ENCODE measurements around the gene OS9.
"Not testable (repeated sequence)": the region's sequence is repeated elsewhere in the genome, so short reads cannot be mapped to it uniquely, and the experiment has no call there.

OS9 gene

DNA sequence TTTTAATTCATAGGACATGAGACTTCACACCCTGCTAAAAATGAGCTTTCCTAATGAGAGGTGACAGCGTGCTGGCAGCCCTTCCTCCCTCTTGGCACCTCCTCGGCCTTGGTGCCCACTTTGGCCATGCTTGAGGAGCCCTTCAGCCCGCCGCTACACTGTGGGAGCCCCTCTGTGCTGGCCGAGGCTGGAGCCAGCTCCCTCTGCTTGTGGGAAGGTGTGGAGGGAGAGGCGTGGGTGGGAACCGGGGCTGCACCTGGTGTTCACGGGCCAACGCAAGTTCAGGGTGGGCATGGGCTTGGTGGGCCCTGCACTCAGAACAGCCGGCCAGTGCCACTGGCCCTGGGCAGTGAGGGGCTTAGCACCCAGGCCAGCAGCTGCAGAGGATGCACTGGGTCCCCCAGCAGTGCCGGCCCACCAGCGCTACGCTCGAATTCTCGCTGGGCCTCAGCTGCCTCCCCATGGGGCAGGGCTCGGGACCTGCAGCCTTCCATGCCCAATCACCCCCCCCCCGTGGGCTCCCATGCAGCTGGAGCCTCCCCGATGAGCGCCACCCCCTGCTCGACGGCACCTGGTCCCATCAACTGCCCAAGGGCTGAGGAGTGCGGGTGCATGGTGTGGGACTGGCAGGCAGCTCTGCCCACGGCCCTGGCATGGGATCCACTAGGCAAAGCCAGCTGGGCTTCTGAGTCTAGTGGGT lies 38.2 kb upstream of the OS9 start:
- H3K27ac ChIP-seq (ENCODE audit: extremely low read depth, low read depth, low read length), result no peak overlapping the region
- no peak overlapping the region for H3K4me3 ChIP-seq (ENCODE audit: low read depth, low read length)
- no peaks in the 10 kb centered on the region for H3K4me1 ChIP-seq (ENCODE audit: control insufficient read depth, insufficient read depth, low read length)
- ChIA-PET POLR2A (interaction anchor here (0.7 kb wide), 1 partner anchor 52 kb away, joined by 4 read pairs; no protein-coding TSS in a partner anchor), CTCF (interaction anchor here (0.6 to 1.0 kb wide), 2 partner anchors 56 to 1114 kb away, joined by 3 to 4 read pairs; no protein-coding TSS in a partner anchor)
- no peaks in the 10 kb centered on the region for H3K9me3 ChIP-seq (ENCODE audit: control insufficient read depth, insufficient read depth, low read depth, low read length)
- no peaks in the 10 kb centered on the region for H3K36me3 ChIP-seq (ENCODE audit: control insufficient read depth in 2 of 2, insufficient read depth in 1 of 2, low read length in 2 of 2)
- TF ChIP-seq, protein P1, sequence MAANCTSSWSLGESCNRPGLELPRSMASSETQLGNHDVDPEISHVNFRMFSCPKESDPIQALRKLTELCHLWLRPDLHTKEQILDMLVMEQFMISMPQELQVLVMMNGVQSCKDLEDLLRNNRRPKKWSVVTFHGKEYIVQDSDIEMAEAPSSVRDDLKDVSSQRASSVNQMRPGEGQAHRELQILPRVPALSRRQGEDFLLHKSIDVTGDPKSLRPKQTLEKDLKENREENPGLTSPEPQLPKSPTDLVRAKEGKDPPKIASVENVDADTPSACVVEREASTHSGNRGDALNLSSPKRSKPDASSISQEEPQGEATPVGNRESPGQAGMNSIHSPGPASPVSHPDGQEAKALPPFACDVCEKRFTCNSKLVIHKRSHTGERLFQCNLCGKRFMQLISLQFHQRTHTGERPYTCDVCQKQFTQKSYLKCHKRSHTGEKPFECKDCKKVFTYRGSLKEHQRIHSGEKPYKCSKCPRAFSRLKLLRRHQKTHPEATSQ (tag by site-specific recombination; IDR thresholded peaks at IDR 0.05), result no peak
- TF ChIP-seq ZNF596 (tag by site-specific recombination; IDR thresholded peaks at IDR 0.05), result no peak
- TF ChIP-seq, protein P2, sequence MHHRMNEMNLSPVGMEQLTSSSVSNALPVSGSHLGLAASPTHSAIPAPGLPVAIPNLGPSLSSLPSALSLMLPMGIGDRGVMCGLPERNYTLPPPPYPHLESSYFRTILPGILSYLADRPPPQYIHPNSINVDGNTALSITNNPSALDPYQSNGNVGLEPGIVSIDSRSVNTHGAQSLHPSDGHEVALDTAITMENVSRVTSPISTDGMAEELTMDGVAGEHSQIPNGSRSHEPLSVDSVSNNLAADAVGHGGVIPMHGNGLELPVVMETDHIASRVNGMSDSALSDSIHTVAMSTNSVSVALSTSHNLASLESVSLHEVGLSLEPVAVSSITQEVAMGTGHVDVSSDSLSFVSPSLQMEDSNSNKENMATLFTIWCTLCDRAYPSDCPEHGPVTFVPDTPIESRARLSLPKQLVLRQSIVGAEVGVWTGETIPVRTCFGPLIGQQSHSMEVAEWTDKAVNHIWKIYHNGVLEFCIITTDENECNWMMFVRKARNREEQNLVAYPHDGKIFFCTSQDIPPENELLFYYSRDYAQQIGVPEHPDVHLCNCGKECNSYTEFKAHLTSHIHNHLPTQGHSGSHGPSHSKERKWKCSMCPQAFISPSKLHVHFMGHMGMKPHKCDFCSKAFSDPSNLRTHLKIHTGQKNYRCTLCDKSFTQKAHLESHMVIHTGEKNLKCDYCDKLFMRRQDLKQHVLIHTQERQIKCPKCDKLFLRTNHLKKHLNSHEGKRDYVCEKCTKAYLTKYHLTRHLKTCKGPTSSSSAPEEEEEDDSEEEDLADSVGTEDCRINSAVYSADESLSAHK (tag by site-specific recombination; IDR thresholded peaks at IDR 0.05), result no peak

DNA sequence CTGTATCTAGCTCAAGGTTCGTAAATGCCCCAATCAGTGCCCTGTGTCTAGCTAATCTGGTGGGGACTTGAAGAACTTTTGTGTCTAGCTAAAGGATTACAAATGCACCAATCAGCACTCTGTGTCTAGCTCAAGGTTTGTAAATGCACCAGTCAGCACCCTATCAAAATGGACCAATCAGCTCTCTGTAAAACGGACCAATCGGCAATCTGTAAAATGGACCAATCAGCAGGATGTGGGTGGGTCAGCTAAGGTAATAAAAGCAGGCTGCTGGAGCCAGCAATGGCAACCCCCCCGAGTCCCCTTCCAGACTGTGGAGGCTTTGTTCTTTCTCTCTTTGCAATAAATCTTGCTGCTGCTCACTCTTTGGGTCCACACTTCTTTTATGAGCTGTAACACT lies 37.5 kb upstream of the OS9 start:
- POLR2A ChIA-PET; H3K9me3 ChIP-seq (ENCODE audit: control insufficient read depth, insufficient read depth, low read depth, low read length): not testable (repeated sequence)
- CTCF ChIA-PET, result interaction anchor here (0.6 to 1.2 kb wide), 3 partner anchors 37 to 1114 kb away, joined by 3 to 4 read pairs (median 4); no protein-coding TSS in a partner anchor

DNA sequence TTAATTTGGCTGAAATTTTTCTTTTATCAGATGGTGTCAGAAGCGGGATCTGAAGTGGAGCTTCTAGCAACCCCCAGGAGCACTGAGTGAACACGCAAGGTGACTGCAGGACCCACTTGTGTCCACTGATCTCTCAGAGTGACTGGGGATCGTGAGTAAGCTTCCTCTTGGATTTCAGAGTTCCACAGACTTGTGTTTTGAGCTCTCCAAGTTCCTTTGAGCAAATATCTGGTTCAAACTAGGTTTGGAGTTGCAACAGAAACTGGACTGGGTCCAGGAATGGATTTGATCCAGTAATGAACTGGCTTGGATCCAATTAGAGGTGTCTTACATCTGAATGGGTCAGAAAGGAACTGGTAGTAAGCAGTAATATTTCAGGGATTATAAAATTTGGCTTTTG lies 36.2 kb upstream of the OS9 start:
- CTCF ChIA-PET, result interaction anchor here (1.0 to 1.2 kb wide), 2 partner anchors 16 to 35 kb away, joined by 3 to 4 read pairs; no protein-coding TSS in a partner anchor
- no peak overlapping the region for H3K27ac ChIP-seq (ENCODE audit: extremely low read depth, low read depth, low read length)
- H3K4me1 ChIP-seq (ENCODE audit: control insufficient read depth, insufficient read depth, low read length), result no peaks in the 10 kb centered on the region
- no peaks in the 10 kb centered on the region for H3K36me3 ChIP-seq (ENCODE audit: control insufficient read depth in 2 of 2, insufficient read depth in 1 of 2, low read length in 2 of 2)
- no peaks in the 10 kb centered on the region for H3K9me3 ChIP-seq (ENCODE audit: control insufficient read depth, insufficient read depth, low read depth, low read length)
- POLR2A ChIA-PET, result interaction anchor here (1.3 kb wide), 1 partner anchor 20 kb away, joined by 3 read pairs; no protein-coding TSS in a partner anchor
- no peak overlapping the region for H3K4me3 ChIP-seq (ENCODE audit: low read depth, low read length)
- TF ChIP-seq ZNF366 (tag by site-specific recombination; conservative IDR thresholded peaks at IDR 0.05), result no peak
- no peak for TF ChIP-seq ZNF473 (tag by site-specific recombination; IDR thresholded peaks at IDR 0.05)
- TF ChIP-seq, protein P3, sequence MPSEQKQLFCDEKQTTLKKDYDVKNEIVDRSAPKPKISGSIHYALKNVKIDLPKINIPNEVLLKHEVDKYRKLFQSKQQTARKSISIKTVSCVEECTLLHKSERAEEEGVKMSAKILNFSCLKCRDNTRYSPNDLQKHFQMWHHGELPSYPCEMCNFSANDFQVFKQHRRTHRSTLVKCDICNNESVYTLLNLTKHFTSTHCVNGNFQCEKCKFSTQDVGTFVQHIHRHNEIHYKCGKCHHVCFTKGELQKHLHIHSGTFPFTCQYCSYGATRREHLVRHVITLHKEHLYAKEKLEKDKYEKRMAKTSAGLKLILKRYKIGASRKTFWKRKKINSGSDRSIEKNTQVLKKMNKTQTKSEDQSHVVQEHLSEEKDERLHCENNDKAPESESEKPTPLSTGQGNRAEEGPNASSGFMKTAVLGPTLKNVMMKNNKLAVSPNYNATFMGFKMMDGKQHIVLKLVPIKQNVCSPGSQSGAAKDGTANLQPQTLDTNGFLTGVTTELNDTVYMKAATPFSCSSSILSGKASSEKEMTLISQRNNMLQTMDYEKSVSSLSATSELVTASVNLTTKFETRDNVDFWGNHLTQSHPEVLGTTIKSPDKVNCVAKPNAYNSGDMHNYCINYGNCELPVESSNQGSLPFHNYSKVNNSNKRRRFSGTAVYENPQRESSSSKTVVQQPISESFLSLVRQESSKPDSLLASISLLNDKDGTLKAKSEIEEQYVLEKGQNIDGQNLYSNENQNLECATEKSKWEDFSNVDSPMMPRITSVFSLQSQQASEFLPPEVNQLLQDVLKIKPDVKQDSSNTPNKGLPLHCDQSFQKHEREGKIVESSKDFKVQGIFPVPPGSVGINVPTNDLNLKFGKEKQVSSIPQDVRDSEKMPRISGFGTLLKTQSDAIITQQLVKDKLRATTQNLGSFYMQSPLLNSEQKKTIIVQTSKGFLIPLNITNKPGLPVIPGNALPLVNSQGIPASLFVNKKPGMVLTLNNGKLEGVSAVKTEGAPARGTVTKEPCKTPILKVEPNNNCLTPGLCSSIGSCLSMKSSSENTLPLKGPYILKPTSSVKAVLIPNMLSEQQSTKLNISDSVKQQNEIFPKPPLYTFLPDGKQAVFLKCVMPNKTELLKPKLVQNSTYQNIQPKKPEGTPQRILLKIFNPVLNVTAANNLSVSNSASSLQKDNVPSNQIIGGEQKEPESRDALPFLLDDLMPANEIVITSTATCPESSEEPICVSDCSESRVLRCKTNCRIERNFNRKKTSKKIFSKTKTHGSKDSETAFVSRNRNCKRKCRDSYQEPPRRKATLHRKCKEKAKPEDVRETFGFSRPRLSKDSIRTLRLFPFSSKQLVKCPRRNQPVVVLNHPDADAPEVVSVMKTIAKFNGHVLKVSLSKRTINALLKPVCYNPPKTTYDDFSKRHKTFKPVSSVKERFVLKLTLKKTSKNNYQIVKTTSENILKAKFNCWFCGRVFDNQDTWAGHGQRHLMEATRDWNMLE (tag by site-specific recombination; conservative IDR thresholded peaks at IDR 0.05; ENCODE audit: low read depth), result no peak
- TF ChIP-seq, protein P4, sequence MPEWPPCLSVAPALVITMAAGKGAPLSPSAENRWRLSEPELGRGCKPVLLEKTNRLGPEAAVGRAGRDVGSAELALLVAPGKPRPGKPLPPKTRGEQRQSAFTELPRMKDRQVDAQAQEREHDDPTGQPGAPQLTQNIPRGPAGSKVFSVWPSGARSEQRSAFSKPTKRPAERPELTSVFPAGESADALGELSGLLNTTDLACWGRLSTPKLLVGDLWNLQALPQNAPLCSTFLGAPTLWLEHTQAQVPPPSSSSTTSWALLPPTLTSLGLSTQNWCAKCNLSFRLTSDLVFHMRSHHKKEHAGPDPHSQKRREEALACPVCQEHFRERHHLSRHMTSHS (tag by site-specific recombination; IDR thresholded peaks at IDR 0.05), result no peak
- TF ChIP-seq ZNF140 (tag by site-specific recombination; IDR thresholded peaks at IDR 0.05), result no peak
- no peak for TF ChIP-seq ZNF777 (tag by site-specific recombination; IDR thresholded peaks at IDR 0.05; ENCODE audit: borderline replicate concordance)
- TF ChIP-seq, protein P5, sequence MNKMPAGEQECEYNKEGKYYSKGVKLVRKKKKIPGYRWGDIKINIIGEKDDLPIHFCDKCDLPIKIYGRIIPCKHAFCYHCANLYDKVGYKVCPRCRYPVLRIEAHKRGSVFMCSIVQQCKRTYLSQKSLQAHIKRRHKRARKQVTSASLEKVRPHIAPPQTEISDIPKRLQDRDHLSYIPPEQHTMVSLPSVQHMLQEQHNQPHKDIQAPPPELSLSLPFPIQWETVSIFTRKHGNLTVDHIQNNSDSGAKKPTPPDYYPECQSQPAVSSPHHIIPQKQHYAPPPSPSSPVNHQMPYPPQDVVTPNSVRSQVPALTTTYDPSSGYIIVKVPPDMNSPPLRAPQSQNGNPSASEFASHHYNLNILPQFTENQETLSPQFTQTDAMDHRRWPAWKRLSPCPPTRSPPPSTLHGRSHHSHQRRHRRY (tag by site-specific recombination; IDR thresholded peaks at IDR 0.05), result no peak
- TF ChIP-seq ZNF530 (tag by site-specific recombination; IDR thresholded peaks at IDR 0.05; ENCODE audit: low read depth), result no peak
- TF ChIP-seq, protein P6, sequence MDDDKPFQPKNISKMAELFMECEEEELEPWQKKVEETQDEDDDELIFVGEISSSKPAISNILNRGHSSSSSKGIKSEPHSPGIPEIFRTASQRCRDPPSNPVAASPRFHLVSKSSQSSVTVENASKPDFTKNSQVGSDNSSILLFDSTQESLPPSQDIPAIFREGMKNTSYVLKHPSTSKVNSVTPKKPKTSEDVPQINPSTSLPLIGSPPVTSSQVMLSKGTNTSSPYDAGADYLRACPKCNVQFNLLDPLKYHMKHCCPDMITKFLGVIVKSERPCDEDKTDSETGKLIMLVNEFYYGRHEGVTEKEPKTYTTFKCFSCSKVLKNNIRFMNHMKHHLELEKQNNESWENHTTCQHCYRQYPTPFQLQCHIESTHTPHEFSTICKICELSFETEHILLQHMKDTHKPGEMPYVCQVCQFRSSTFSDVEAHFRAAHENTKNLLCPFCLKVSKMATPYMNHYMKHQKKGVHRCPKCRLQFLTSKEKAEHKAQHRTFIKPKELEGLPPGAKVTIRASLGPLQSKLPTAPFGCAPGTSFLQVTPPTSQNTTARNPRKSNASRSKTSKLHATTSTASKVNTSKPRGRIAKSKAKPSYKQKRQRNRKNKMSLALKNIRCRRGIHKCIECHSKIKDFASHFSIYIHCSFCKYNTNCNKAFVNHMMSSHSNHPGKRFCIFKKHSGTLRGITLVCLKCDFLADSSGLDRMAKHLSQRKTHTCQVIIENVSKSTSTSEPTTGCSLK (tag by site-specific recombination; IDR thresholded peaks at IDR 0.05), result no peak
- no peak for TF ChIP-seq ZSCAN23 (tag by site-specific recombination; IDR thresholded peaks at IDR 0.05)
- no peak for TF ChIP-seq ZNF274 (IDR thresholded peaks at IDR 0.05; ENCODE audit: low read length)
- no peak for TF ChIP-seq ZNF274 (tag by site-specific recombination; IDR thresholded peaks at IDR 0.05; ENCODE audit: borderline replicate concordance)

More for the DNA sequence above, 37.5 kb upstream of the OS9 start:
- H3K36me3 ChIP-seq (ENCODE audit: control insufficient read depth in 2 of 2, insufficient read depth in 1 of 2, low read length in 2 of 2); H3K27ac ChIP-seq (ENCODE audit: extremely low read depth, low read depth, low read length); H3K4me1 ChIP-seq (ENCODE audit: control insufficient read depth, insufficient read depth, low read length); H3K4me3 ChIP-seq (ENCODE audit: low read depth, low read length): not testable (repeated sequence)

Data from HEK293 (cell line).